ENCODE results near the gene PFKFB1.

- TF ChIP-seq ZNF564 (CRISPR knock-in tag; IDR thresholded peaks at IDR 0.05) (no peak), ZNF512 (CRISPR knock-in tag; IDR thresholded peaks at IDR 0.05) (no peak), ZSCAN9 (CRISPR knock-in tag; IDR thresholded peaks at IDR 0.05; ENCODE audit: borderline replicate concordance) (no peak), RXRA (CRISPR knock-in tag; IDR thresholded peaks at IDR 0.05) (no peak)
Observed at GRCh38 chrX:54979432-54979831, 14.6 kb downstream of the PFKFB1 start.

All from HepG2 (cell line).